Measurements from ENCODE around the gene ZNF614. TPM values are rescaled to one million over a fixed set of nuclear protein-coding genes. Genes with fewer than 3 reads are reported as not detected.

Gene ZNF614
- total and polyA plus RNA-seq, 9 of the 15 experiments (the other 6 are each of a cell fraction or from before 2014, with no cell fraction given): 4.9 to 16.3 (median 11.4) TPM

DNA sequence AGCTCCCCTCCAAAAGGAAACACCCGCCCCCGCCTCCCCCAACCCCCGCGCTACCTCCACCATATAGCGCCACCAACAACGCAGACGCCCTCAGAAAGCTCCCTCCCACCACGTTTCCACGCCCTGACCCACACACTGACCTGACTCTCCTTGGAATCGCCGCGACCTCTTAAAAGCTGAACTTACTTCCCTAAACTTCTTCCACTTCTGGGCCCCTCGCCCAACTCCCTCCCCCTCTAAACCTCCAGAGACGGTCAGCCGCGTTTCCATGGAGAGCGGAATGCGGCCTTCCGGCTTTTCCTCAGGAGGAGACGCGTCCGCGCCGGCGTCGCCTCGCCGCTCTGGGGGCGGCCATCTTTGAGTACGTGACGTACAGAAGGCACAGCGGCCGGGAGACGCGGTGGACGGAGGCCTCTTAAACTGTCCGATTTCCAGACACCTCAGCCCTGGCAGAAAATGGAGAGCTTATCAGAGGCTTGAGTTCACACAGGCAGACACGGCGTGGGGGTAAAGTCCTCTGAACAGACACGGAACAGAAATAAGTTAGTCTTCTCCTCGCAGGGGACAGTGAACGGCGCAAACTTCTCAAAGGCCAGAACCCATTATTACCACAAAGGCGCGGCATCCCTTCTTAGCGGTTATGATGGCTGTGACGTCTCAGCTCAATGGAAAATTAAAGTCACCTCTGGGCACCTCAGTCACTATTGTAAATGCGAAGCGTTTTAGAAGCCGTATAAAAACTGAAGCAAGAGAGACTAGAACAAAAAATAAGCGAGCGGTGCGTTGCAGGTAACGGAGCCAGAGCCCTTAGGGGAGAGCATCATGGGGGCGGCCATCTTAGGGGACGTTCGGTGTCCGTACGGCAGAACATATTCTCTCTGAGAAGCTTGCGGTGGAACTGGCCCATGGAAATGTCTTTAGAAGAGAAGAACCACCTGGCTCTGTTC, 20.6 kb upstream of the ZNF614 start, which contains the start of gene ZNF432 (continued):
- TF ChIP-seq, protein P1, sequence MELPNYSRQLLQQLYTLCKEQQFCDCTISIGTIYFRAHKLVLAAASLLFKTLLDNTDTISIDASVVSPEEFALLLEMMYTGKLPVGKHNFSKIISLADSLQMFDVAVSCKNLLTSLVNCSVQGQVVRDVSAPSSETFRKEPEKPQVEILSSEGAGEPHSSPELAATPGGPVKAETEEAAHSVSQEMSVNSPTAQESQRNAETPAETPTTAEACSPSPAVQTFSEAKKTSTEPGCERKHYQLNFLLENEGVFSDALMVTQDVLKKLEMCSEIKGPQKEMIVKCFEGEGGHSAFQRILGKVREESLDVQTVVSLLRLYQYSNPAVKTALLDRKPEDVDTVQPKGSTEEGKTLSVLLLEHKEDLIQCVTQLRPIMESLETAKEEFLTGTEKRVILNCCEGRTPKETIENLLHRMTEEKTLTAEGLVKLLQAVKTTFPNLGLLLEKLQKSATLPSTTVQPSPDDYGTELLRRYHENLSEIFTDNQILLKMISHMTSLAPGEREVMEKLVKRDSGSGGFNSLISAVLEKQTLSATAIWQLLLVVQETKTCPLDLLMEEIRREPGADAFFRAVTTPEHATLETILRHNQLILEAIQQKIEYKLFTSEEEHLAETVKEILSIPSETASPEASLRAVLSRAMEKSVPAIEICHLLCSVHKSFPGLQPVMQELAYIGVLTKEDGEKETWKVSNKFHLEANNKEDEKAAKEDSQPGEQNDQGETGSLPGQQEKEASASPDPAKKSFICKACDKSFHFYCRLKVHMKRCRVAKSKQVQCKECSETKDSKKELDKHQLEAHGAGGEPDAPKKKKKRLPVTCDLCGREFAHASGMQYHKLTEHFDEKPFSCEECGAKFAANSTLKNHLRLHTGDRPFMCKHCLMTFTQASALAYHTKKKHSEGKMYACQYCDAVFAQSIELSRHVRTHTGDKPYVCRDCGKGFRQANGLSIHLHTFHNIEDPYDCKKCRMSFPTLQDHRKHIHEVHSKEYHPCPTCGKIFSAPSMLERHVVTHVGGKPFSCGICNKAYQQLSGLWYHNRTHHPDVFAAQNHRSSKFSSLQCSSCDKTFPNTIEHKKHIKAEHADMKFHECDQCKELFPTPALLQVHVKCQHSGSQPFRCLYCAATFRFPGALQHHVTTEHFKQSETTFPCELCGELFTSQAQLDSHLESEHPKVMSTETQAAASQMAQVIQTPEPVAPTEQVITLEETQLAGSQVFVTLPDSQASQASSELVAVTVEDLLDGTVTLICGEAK (IDR thresholded peaks at IDR 0.05): peak; percentile 65
- TF ChIP-seq, protein P1 (CRISPR knock-in tag; IDR thresholded peaks at IDR 0.05): no peak
- 0 out of 2 replicates have a peak, but pooled peaks have one; percentile 48 for TF ChIP-seq MBD2 (IDR thresholded peaks at IDR 0.05; ENCODE audit: borderline replicate concordance, low read depth)
- TF ChIP-seq EP400 (IDR thresholded peaks at IDR 0.05): peak; percentile 81
- no peak for TF ChIP-seq ZC3H8 (IDR thresholded peaks at IDR 0.05)
- TF ChIP-seq, protein P2, sequence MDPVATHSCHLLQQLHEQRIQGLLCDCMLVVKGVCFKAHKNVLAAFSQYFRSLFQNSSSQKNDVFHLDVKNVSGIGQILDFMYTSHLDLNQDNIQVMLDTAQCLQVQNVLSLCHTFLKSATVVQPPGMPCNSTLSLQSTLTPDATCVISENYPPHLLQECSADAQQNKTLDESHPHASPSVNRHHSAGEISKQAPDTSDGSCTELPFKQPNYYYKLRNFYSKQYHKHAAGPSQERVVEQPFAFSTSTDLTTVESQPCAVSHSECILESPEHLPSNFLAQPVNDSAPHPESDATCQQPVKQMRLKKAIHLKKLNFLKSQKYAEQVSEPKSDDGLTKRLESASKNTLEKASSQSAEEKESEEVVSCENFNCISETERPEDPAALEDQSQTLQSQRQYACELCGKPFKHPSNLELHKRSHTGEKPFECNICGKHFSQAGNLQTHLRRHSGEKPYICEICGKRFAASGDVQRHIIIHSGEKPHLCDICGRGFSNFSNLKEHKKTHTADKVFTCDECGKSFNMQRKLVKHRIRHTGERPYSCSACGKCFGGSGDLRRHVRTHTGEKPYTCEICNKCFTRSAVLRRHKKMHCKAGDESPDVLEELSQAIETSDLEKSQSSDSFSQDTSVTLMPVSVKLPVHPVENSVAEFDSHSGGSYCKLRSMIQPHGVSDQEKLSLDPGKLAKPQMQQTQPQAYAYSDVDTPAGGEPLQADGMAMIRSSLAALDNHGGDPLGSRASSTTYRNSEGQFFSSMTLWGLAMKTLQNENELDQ (CRISPR knock-in tag; IDR thresholded peaks at IDR 0.05; ENCODE audit: borderline replicate concordance): no peak
- TF ChIP-seq NUFIP1 (IDR thresholded peaks at IDR 0.05; ENCODE audit: partially characterized antibody): no peak
- no peak for TF ChIP-seq FOXK1 (CRISPR knock-in tag; IDR thresholded peaks at IDR 0.05; ENCODE audit: borderline replicate concordance)
- peak; percentile 60 for TF ChIP-seq RBM22 (IDR thresholded peaks at IDR 0.05; ENCODE audit: low read depth, low read length, poor library complexity, severe bottlenecking)
- TF ChIP-seq, protein P3, sequence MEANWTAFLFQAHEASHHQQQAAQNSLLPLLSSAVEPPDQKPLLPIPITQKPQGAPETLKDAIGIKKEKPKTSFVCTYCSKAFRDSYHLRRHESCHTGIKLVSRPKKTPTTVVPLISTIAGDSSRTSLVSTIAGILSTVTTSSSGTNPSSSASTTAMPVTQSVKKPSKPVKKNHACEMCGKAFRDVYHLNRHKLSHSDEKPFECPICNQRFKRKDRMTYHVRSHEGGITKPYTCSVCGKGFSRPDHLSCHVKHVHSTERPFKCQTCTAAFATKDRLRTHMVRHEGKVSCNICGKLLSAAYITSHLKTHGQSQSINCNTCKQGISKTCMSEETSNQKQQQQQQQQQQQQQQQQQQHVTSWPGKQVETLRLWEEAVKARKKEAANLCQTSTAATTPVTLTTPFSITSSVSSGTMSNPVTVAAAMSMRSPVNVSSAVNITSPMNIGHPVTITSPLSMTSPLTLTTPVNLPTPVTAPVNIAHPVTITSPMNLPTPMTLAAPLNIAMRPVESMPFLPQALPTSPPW (CRISPR knock-in tag; IDR thresholded peaks at IDR 0.05): peak; percentile 86
- 0 out of 2 replicates have a peak, but pooled peaks have one; percentile 54 for TF ChIP-seq CBFB (CRISPR knock-in tag; IDR thresholded peaks at IDR 0.05)
- TF ChIP-seq HMG20A (CRISPR knock-in tag; conservative IDR thresholded peaks at IDR 0.05): no peak
- TF ChIP-seq POLR2A (conservative IDR thresholded peaks at IDR 0.05): peak; percentile 79
- TF ChIP-seq GABPB1 (CRISPR knock-in tag; IDR thresholded peaks at IDR 0.05): peak; percentile 66
- peak; percentile 50; the same call in 1 of the 2 replicates for TF ChIP-seq ETV5 (CRISPR knock-in tag; IDR thresholded peaks at IDR 0.05; ENCODE audit: low read depth)

Measured in K562 (cell line).